Aorta (tissue), 5 donors: ENCODE results near the gene MAP7D2. TPM values are rescaled to one million over a fixed set of nuclear protein-coding genes. Genes with fewer than 3 reads are reported as not detected.
"Not testable (repeated sequence)": the region's sequence is repeated elsewhere in the genome, so short reads cannot be mapped to it uniquely, and the experiment has no call there.

Source experiments
- ATAC-seq: fragments of 200-7000 bp; cut with Tn5 transposase; one replicate; pipeline ENCODE4 v1.9.1; 2022; ENCODE audit warnings: moderate library complexity; ENCODE audit not compliant: low FRiP score
- DNase-seq, 2 donors: peaks; one replicate each; pipeline ENCODE4 v3.0.0-alpha.2; 2020
- H3K27ac ChIP-seq, 2 donors: one replicate each; pipeline ENCODE4 v1.5.1; 2013; ENCODE audit warnings: low read length in 2 of 2, mild to moderate bottlenecking in 2 of 2, moderate library complexity in 2 of 2, control low read depth in 1 of 2, inconsistent platforms in 1 of 2, low read depth in 1 of 2
- H3K27me3 ChIP-seq, 2 donors: one replicate each; pipeline ENCODE4 v1.6.1; 2013; ENCODE audit warnings: control low read depth in 1 of 2, low read length in 1 of 2, mild to moderate bottlenecking in 1 of 2, moderate library complexity in 1 of 2; ENCODE audit not compliant: insufficient read depth in 2 of 2, control insufficient read depth in 1 of 2
- H3K36me3 ChIP-seq, 2 donors: one replicate each; pipeline ENCODE4 v1.6.1; 2013; ENCODE audit warnings: control low read depth in 1 of 2, low read length in 1 of 2, mild to moderate bottlenecking in 1 of 2; ENCODE audit not compliant: insufficient read depth in 2 of 2, control insufficient read depth in 1 of 2
- H3K4me1 ChIP-seq, 2 donors: one replicate each; pipeline ENCODE4 v1.6.1; 2013; ENCODE audit warnings: low read length in 2 of 2, control low read depth in 1 of 2, mild to moderate bottlenecking in 1 of 2, moderate library complexity in 1 of 2; ENCODE audit not compliant: insufficient read depth in 2 of 2, control insufficient read depth in 1 of 2
- H3K4me3 ChIP-seq, 2 donors: one replicate each; pipeline ENCODE4 v1.5.1; 2013; ENCODE audit warnings: low read length in 2 of 2, control low read depth in 1 of 2, mild to moderate bottlenecking in 1 of 2
- H3K9me3 ChIP-seq: one replicate; pipeline ENCODE4 v1.6.1; 2013; ENCODE audit warnings: mild to moderate bottlenecking, low read length; ENCODE audit not compliant: control insufficient read depth
- WGBS, 2 donors: extraction: QIAGEN DNeasy Blood & Tissue Kit; methylation state at CpG; one replicate each; pipeline ENCODE4 v1.1.7; 2013; 5-methylcytosine and 5-hydroxymethylcytosine counted together
- intact Hi-C, 2 donors: fragments of 100-400 bp; cut with DNase I; formaldehyde crosslinking; loops; one replicate each; pipeline versions ENCODE4 v1.14.2 to v1.15.0; 2022
- long read RNA-seq, 2 donors: library from polyadenylated mRNA; unstranded; transcript quantifications; one replicate each; pipeline ENCODE4 v2.0.0, GENCODE V29; 2020 to 2021
- polyA plus RNA-seq, 2 donors: library from polyadenylated mRNA; stranded (reverse); fragments of 200-250 nt; gene quantifications; one replicate each; pipeline ENCODE4 v1.2.3, GENCODE V29; 2013
- total RNA-seq, 2 donors: library from RNA; stranded (reverse); fragmentation: NEBNext Ultra II Directional; extraction: Animal tissue kit (Norgen Biotek cat#: 25700); gene quantifications; one replicate each; pipeline ENCODE4 v1.2.1, GENCODE V29; 2021
- donor health status: healthy with polysubstance abuse.
- donor health status: Bipolar disorder and iron deficiency.
- donor health status: DM: no; HTN: no; CAD: no.
- donor health status: DM: no; HTN: no; CAD: no.
- donor health status: DM: yes; HTN: yes; CAD: no.

The MAP7D2 gene
- total RNA-seq (under 1 TPM; 0.23 to 0.36 TPM), polyA plus RNA-seq (under 1 TPM; 0.31 to 0.38 TPM)
- long read RNA-seq, donor 1 = 0 reads
- long read RNA-seq, donor 2 = 0 reads

- Histone ChIP-seq H3K4me3 (no peak within 1 kb of the TSS), H3K27ac (no peak within 1 kb of the TSS), H3K9me3 (no peaks in the 10 kb centered on the region), H3K4me1 (no peaks in the 10 kb centered on the region), H3K27me3 (no peaks in the 10 kb centered on the region), H3K36me3 (no peaks in the 10 kb centered on the region)
- 13 to 36% methylated on average over 78 to 91 of the region's 91 CpGs for WGBS, 2 donors
- ATAC-seq = peak; percentile 36
- no peak for DNase-seq
- intact Hi-C loops = loop anchor here in 1 of 2 donors (10.0 kb wide), 1 partner anchor 212 kb away; no protein-coding TSS in a partner anchor
Measured at GRCh38 chrX:20116577-20117240, at the start of gene MAP7D2. Gene MAP7D2, minus strand, starts transcription at chrX:20116907. Its CDS starts 28 bp downstream, at chrX:20116879.

GRCh38 chrX:20162516-20162915, 45.8 kb upstream of the MAP7D2 start:
- H3K36me3 ChIP-seq, H3K4me3 ChIP-seq, H3K27me3 ChIP-seq, H3K4me1 ChIP-seq, H3K27ac ChIP-seq, ATAC-seq, DNase-seq, intact Hi-C loops, H3K9me3 ChIP-seq: not testable (repeated sequence)

- Histone ChIP-seq H3K27me3 (no peaks in the 10 kb centered on the region), H3K4me3 (no peak overlapping the region), H3K4me1 (no peaks in the 10 kb centered on the region), H3K9me3 (no peaks in the 10 kb centered on the region), H3K27ac (no peak overlapping the region), H3K36me3 (peaks cover 0 to 3% of the 10 kb centered on the region in 2 donors)
- WGBS, 2 donors = 69 to 78% methylated on average over 4 of the region's 4 CpGs
- intact Hi-C loops = no loop called here
- DNase-seq (no peak), ATAC-seq (no peak)
Measured at GRCh38 chrX:20159797-20160385, 43.2 kb upstream of the MAP7D2 start.

- Histone ChIP-seq H3K4me1 (no peaks in the 10 kb centered on the region), H3K4me3 (no peak overlapping the region), H3K27me3 (no peaks in the 10 kb centered on the region), H3K36me3 (peaks cover 0 to 3% of the 10 kb centered on the region in 2 donors), H3K27ac (no peak overlapping the region), H3K9me3 (no peaks in the 10 kb centered on the region)
- 87 to 97% methylated on average over 3 of the region's 3 CpGs for WGBS, 2 donors
- no peak for DNase-seq
- intact Hi-C loops = no loop called here
- no peak for ATAC-seq
Measured at GRCh38 chrX:20151689-20152088, 35.0 kb upstream of the MAP7D2 start.

- WGBS, 2 donors = 87 to 95% methylated on average over 2 of the region's 2 CpGs
- Histone ChIP-seq H3K27ac (no peak overlapping the region), H3K36me3 (no peaks in the 10 kb centered on the region), H3K27me3 (no peaks in the 10 kb centered on the region), H3K4me3 (no peak overlapping the region), H3K4me1 (no peaks in the 10 kb centered on the region), H3K9me3 (no peaks in the 10 kb centered on the region)
- DNase-seq = no peak
- no peak for ATAC-seq
- intact Hi-C loops = no loop called here
Measured at GRCh38 chrX:20149326-20149725, 32.6 kb upstream of the MAP7D2 start.

GRCh38 chrX:20147561-20147960, 30.9 kb upstream of the MAP7D2 start:
- ATAC-seq (no peak), DNase-seq (no peak)
- Histone ChIP-seq H3K4me1 (no peaks in the 10 kb centered on the region), H3K4me3 (no peak overlapping the region), H3K27me3 (no peaks in the 10 kb centered on the region), H3K9me3 (no peaks in the 10 kb centered on the region), H3K36me3 (no peaks in the 10 kb centered on the region), H3K27ac (no peak overlapping the region)
- WGBS, 2 donors = 74 to 93% methylated on average over 1 of the region's 1 CpG
- intact Hi-C loops = no loop called here

- Histone ChIP-seq H3K27me3 (no peaks in the 10 kb centered on the region), H3K9me3 (no peaks in the 10 kb centered on the region), H3K4me3 (no peak overlapping the region), H3K4me1 (no peaks in the 10 kb centered on the region), H3K27ac (no peak overlapping the region), H3K36me3 (no peaks in the 10 kb centered on the region)
- DNase-seq = no peak
- WGBS, 2 donors = 84 to 87% methylated on average over 3 of the region's 3 CpGs
- intact Hi-C loops = no loop called here
- no peak for ATAC-seq
Measured at GRCh38 chrX:20144491-20144890, 27.8 kb upstream of the MAP7D2 start.

GRCh38 chrX:20143561-20143960, 26.9 kb upstream of the MAP7D2 start:
- intact Hi-C loops = no loop called here
- Histone ChIP-seq H3K27me3 (no peaks in the 10 kb centered on the region), H3K27ac (no peak overlapping the region), H3K4me3 (no peak overlapping the region), H3K36me3 (no peaks in the 10 kb centered on the region), H3K4me1 (no peaks in the 10 kb centered on the region), H3K9me3 (no peaks in the 10 kb centered on the region)
- 71 to 73% methylated on average over 2 of the region's 2 CpGs for WGBS, 2 donors
- DNase-seq (no peak), ATAC-seq (no peak)

- intact Hi-C loops = no loop called here
- H3K27ac ChIP-seq = no peak overlapping the region
- no peaks in the 10 kb centered on the region for H3K27me3 ChIP-seq
- DNase-seq = no peak
- no peaks in the 10 kb centered on the region for H3K9me3 ChIP-seq
- H3K36me3 ChIP-seq = no peaks in the 10 kb centered on the region
- WGBS, 2 donors = 34 to 39% methylated on average over 6 of the region's 6 CpGs
- H3K4me1 ChIP-seq = no peaks in the 10 kb centered on the region
- H3K4me3 ChIP-seq = no peak overlapping the region
- ATAC-seq = no peak
Measured at GRCh38 chrX:20143111-20143510, 26.4 kb upstream of the MAP7D2 start.
